HS-27A (cell line): Measurements from ENCODE around the gene CDR2.
"Not testable (repeated sequence)": the region's sequence is repeated elsewhere in the genome, so short reads cannot be mapped to it uniquely, and the experiment has no call there.

ENCODE experiments used
- DNase-seq: peaks from one replicate; pipeline ENCODE4 v3.0.0-alpha.2; 2012; ENCODE audit warnings: low read depth, missing footprints

Gene CDR2

GRCh38 chr16:22375963-22376640 is 1.7 kb upstream of the CDR2 start:
- DNase-seq: no peak

DNA sequence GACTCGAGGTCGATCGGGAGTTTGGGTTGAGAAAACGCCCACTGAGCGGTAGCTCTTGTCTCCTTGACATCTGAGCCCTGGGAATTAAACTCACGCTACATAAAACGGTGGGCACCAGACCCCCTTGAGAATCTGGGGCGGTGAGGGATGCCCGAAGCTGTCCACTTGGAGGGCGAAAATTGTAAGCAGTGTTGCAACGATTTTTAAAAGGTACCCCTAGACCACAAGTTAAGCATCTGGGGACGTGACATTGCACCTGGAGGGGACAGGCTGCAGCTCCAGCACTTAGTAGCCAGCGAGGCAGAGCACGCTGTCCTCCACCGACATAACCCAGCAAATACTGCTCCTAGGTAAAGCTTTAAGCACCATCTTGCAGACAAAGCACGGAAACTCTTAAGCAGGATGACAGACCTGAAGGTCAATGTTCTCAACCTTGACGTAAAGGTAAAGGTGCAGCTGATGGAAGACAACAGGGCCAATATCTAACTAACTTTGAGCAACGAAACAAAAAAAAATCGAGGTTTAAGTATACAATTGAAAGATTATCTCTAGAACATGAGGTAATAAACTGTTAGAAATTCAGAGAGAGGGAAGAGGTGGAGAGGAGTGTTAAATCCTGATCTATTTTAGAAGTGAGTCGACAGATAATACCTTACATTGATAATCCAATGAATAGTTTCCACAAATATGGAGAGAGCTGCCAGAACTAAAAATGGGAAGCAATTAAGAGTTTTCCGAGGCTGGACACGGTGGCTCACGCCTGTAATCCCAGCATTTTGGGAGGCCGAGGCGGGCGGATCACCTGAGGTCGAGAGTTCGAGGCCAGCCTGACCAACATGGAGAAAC is 921 bp upstream of the CDR2 start:
- DNase-seq: no peak

GRCh38 chr16:22373662-22374310 is 633 bp downstream of the CDR2 start:
- DNase-seq: no peak

DNA sequence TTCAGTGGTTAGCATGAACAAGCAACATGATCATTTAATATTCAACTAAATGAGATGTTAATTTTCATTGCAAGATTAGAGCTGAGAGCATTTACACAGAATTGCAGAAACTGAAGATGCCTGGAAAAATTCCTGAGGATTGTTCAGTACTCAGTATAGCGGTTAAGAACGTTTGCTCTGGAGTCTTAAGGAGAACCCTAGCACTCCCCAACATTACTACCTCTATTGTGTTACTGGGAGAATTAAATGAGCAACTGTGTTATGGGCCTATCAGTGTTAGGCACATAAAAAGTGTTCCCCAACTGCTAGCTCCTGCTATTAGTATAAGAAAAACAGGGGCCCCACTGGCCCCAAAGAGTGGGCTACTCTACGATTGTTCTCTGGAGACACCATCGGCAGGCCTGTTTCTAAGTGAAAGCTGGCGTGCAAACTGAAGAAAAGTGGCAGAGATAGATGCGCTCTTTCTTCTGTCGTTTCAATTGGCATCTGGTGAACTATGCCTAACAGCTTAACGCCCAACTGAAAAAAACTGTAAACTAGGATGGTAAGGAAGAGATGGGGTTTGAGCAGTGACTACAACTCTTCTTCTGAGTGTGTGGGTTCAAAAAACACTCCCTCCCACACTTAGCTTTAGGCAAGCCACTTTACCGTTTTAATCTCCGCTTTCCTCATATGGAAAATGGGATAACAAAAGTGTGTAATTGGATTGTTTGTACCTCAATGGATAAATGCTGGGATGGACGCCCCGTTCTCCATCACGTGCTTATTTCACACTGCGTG is 1.3 kb downstream of the CDR2 start:
- DNase-seq: no peak

- DNase-seq: no peak
Measured at GRCh38 chr16:22370038-22370820, 4.2 kb downstream of the CDR2 start.

DNA sequence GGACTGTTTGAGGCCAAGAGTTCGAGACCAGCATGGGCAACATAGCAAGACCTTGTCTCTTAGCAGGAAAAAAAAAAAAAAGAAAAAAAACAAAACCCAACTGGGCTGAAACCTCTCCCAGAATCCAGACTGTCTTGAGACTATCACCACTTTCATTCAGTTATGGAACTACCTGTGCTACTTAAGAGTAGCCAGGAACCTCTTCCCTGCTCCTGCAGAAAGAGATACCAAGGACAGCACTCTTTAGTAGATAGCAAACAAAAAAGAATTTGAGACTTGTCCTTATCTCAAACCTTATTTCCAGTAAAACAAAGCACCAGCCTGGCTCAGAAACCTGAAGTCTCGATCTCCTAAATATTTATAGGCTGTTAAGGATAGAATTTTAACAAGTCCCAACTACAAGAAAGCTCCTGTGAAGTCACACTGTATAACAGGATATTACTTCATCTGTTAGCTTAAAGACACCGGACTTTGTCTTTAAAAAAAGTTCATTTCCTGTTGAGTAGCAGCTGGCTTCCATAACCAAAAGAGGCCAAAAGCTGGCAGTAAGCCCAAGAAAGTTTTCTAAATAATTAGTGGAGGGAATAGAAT is 5.1 kb downstream of the CDR2 start:
- DNase-seq: no peak

- not testable (repeated sequence) for DNase-seq
Measured at GRCh38 chr16:22368200-22368826, 6.1 kb downstream of the CDR2 start.

DNA sequence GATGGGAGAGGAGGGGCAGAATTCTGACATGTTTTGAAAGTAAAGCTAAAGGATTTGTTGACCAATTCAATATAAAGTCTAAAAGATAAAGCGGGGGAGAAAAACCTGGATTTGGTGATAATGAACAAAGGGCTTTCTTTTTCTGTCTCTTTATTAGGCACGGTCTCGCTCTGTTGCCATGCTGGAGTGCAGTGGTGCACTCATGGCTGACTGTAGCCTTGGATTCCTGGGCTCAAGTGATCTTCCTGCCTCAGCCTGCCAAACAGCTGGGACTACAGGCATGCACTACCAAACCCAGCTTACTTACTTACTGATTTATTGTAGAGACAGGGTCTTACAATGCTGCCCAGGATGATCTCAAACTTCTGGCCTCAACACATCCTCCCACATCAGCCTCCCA is 7.5 kb downstream of the CDR2 start:
- no peak for DNase-seq

GRCh38 chr16:22366371-22366770 is 8.0 kb downstream of the CDR2 start:
- no peak for DNase-seq

- no peak for DNase-seq
Measured at GRCh38 chr16:22364241-22364640, 10.2 kb downstream of the CDR2 start.

DNA sequence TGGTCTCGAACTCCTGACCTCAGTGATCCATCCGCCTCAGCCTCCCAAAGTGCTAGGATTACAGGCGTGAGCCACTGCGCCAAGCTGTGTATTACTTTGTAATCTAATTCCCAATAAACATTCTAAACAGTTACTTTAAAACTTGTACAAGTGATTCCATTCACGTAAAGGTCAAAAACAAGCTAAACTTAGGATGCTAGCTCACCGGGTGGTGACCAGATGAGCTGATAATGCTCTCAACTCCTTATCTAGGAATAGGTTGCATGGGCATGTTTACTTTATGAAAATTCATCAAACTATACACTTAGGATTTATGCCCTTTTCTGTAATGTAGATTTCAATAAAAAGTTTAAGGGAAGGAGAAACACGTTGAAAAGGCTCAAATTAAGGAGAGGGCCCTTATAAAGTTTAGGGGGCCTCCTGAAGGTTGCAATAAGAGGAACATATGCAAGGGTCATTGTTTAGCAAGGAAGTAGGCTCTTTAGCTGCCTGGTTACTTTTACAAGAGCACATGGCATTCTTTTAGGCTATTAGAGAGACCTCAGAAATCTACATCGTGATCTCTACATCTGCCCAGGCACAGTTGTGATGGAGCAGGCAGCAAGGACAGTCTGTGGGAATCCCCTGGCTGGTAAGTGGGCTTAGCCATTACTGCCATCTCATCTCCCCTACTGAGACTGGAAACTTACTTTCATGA is 13.3 kb downstream of the CDR2 start:
- no peak for DNase-seq

DNA sequence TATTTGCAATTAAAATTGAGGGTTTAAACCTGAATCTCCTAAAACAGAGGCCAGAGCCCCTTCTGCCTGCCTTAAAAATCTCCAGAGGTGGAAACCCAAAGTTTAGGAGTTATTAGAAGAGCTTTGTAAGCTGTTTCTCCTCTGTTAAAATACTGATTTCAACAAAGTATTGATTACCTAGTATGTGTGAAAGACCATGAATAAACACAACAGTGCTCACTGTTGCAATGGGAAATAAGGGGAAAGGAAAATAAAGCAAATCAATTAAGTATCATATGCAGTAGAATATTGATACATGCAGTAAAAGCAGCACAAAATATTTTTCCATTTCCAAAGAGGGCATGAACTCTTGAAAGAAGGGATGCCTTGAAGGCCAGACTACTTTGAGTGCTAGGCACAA is 14.7 kb downstream of the CDR2 start:
- DNase-seq: no peak

- no peak for DNase-seq
Measured at GRCh38 chr16:22358000-22358399, 16.4 kb downstream of the CDR2 start.

- DNase-seq: no peak
Measured at GRCh38 chr16:22357635-22357971, 16.8 kb downstream of the CDR2 start.

DNA sequence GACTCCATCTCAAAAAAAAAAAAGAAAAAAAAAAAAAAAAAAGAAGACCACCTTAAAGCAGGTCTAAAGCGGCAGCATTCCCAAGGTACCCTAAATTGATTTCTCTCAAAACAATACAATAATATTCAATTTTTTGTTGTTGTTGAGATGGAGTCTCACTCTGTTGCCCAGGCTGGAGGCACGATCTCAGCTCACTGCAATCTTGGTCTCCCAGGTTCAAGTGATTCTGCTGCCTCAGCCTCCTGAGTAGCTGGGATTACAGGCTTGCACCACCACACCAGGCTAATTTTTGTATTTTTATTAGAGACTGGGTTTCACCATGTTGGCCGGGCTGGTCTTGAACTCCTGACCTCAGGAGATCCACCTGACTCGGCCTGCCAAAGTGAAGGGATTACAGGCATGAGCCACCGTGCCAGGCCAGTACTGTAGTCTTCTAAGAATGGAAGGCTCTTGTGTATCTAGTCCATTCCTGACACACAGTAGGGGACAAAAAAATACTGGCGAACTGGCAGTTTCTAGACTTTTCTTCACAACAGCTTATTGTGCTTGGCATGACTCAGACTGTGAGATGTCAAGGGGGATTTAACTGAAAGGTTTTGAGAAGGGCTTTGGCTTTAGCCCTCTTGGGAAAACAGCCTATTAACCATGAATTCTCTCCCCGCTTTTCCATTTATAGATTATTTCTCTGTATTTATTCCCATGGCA is 17.3 kb downstream of the CDR2 start:
- no peak for DNase-seq

GRCh38 chr16:22355487-22355908 is 18.9 kb downstream of the CDR2 start:
- DNase-seq: no peak

GRCh38 chr16:22353933-22354541 is 20.4 kb downstream of the CDR2 start:
- DNase-seq: no peak

- DNase-seq: no peak
Measured at GRCh38 chr16:22353191-22353919, 21.1 kb downstream of the CDR2 start.
